ENCODE measurements around the gene RHO.
A peak's percentile ranks its signal among the peaks of the same experiment; 100 is the strongest.

The RHO gene

GRCh38 chr3:129574206-129574605, 45.8 kb downstream of the RHO start:
- H3K9me2 ChIP-seq (replicated peaks; ENCODE audit: insufficient read depth, low read length) = no peaks in the 10 kb centered on the region
- no peaks in the 10 kb centered on the region for H3K36me3 ChIP-seq (replicated peaks; ENCODE audit: insufficient read depth, low read length)
- no peak overlapping the region for H2AFZ ChIP-seq (ENCODE audit: low read length)
- no peaks in the 10 kb centered on the region for H4K20me1 ChIP-seq (ENCODE audit: insufficient read depth, low read length)
- no peak overlapping the region for H3K27ac ChIP-seq (ENCODE audit: low read length)
- H3K9me3 ChIP-seq (replicated peaks; ENCODE audit: insufficient read depth, low read length) = no peaks in the 10 kb centered on the region
- no peak overlapping the region for H3K9ac ChIP-seq (ENCODE audit: low read length)
- DNase-seq = no peak
- peaks cover 23% of the 10 kb centered on the region for H3K4me1 ChIP-seq (ENCODE audit: low read length)
- H3K4me3 ChIP-seq (ENCODE audit: low read length) = no peak overlapping the region
- H3K79me2 ChIP-seq (ENCODE audit: low read length) = no peaks in the 10 kb centered on the region
- peaks cover 9% of the 10 kb centered on the region; the same call in 1 of the 2 replicates for H3F3A ChIP-seq (ENCODE audit: insufficient read depth, low read length)
- no peak overlapping the region for H3K4me2 ChIP-seq (ENCODE audit: low read depth, low read length)
- TF ChIP-seq EZH2 (optimal IDR thresholded peaks at IDR 0.05; ENCODE audit: low read depth, low read length) (no peak), EZH2phosphoT487 (IDR thresholded peaks at IDR 0.05; ENCODE audit: low read length) (no peak), CTCF (IDR thresholded peaks at IDR 0.05; ENCODE audit: low read length) (no peak)
- no peaks in the 10 kb centered on the region for H3K27me3 ChIP-seq (replicated peaks; ENCODE audit: insufficient read depth, low read length)

- Histone ChIP-seq H3K27ac (ENCODE audit: low read length) (peak overlapping the region; percentile 86; the same call in 1 of the 2 replicates), H3K36me3 (replicated peaks; ENCODE audit: insufficient read depth, low read length) (no peaks in the 10 kb centered on the region), H4K20me1 (ENCODE audit: insufficient read depth, low read length) (no peaks in the 10 kb centered on the region), H3K4me3 (ENCODE audit: low read length) (no peak overlapping the region), H3K4me2 (ENCODE audit: low read depth, low read length) (no peak overlapping the region), H3K9me2 (replicated peaks; ENCODE audit: insufficient read depth, low read length) (no peaks in the 10 kb centered on the region), H3K79me2 (ENCODE audit: low read length) (no peaks in the 10 kb centered on the region), H3K9me3 (replicated peaks; ENCODE audit: insufficient read depth, low read length) (no peaks in the 10 kb centered on the region), H3K27me3 (replicated peaks; ENCODE audit: insufficient read depth, low read length) (no peaks in the 10 kb centered on the region), H3K4me1 (ENCODE audit: low read length) (peaks cover 23% of the 10 kb centered on the region), H2AFZ (ENCODE audit: low read length) (no peak overlapping the region), H3F3A (ENCODE audit: insufficient read depth, low read length) (peaks cover 9% of the 10 kb centered on the region; the same call in 1 of the 2 replicates), H3K9ac (ENCODE audit: low read length) (no peak overlapping the region)
- DNase-seq = no peak
- TF ChIP-seq CTCF (IDR thresholded peaks at IDR 0.05; ENCODE audit: low read length) (no peak), EZH2phosphoT487 (IDR thresholded peaks at IDR 0.05; ENCODE audit: low read length) (no peak), EZH2 (optimal IDR thresholded peaks at IDR 0.05; ENCODE audit: low read depth, low read length) (no peak)
Measured at GRCh38 chr3:129575233-129575996, 47.0 kb downstream of the RHO start.

GRCh38 chr3:129575997-129576384, 47.6 kb downstream of the RHO start:
- Histone ChIP-seq H3K4me1 (ENCODE audit: low read length) (peaks cover 23% of the 10 kb centered on the region), H3K27ac (ENCODE audit: low read length) (peak overlapping the region; percentile 86), H3K27me3 (replicated peaks; ENCODE audit: insufficient read depth, low read length) (no peaks in the 10 kb centered on the region), H3K36me3 (replicated peaks; ENCODE audit: insufficient read depth, low read length) (no peaks in the 10 kb centered on the region), H3K9ac (ENCODE audit: low read length) (peak overlapping the region; percentile 52), H3K4me2 (ENCODE audit: low read depth, low read length) (no peak overlapping the region), H4K20me1 (ENCODE audit: insufficient read depth, low read length) (no peaks in the 10 kb centered on the region), H2AFZ (ENCODE audit: low read length) (peak overlapping the region; percentile 52), H3K9me3 (replicated peaks; ENCODE audit: insufficient read depth, low read length) (no peaks in the 10 kb centered on the region), H3K79me2 (ENCODE audit: low read length) (no peaks in the 10 kb centered on the region), H3K4me3 (ENCODE audit: low read length) (no peak overlapping the region), H3K9me2 (replicated peaks; ENCODE audit: insufficient read depth, low read length) (no peaks in the 10 kb centered on the region), H3F3A (ENCODE audit: insufficient read depth, low read length) (peaks cover 9% of the 10 kb centered on the region; the same call in 1 of the 2 replicates)
- DNase-seq = peak; percentile 24
- TF ChIP-seq EZH2 (optimal IDR thresholded peaks at IDR 0.05; ENCODE audit: low read depth, low read length) = no peak
- TF ChIP-seq EZH2phosphoT487 (IDR thresholded peaks at IDR 0.05; ENCODE audit: low read length) = no peak
- TF ChIP-seq CTCF (IDR thresholded peaks at IDR 0.05; ENCODE audit: low read length) = no peak

Data from MM.1S (cell line).